HCT116 (cell line): ENCODE results near the gene FAM221B. TPM values are rescaled to one million over a fixed set of nuclear protein-coding genes. Genes with fewer than 3 reads are reported as not detected.

Experiments
- ATAC-seq: fragments of 200-7000 bp; cut with Tn5 transposase; 2 replicates; pipeline ENCODE4 v1.9.1; 2020; ENCODE audit warnings: mild to moderate bottlenecking, moderate library complexity
- BruUV-seq: library from RNA; stranded (reverse); fragments of 400-500 nt; replicated peaks from 2 replicates; lab custom pipeline; 2021; lab: Mats Ljungman, UMichigan
- CTCF ChIA-PET: fragments of 300-600 bp; sonication (Branson Sonifier 250); formaldehyde crosslinking; loops from one replicate; lab custom pipeline; 2021; ENCODE audit warnings: antibody characterized with exemption; lab: Charles Lee
- POLR2A ChIA-PET: fragments of 300-600, 350-600 bp; sonication (Branson Sonifier 250); formaldehyde crosslinking; loops from one replicate; lab custom pipeline; 2021; ENCODE audit warnings: antibody characterized with exemption; lab: Charles Lee
- RAD21 ChIA-PET, 2 experiments: fragments of 300-600 bp; sonication (Branson Sonifier 250); formaldehyde crosslinking; loops; one replicate each; lab custom pipeline; 2023; ENCODE audit warnings: low total read pairs in 2 of 2; ENCODE audit not compliant: uncharacterized antibody in 2 of 2, unreplicated experiment in 2 of 2, low non-redundant PET in 1 of 2; lab: Charles Lee
- DNase-seq: peaks from one replicate; pipeline ENCODE4 v3.0.0-alpha.2; 2010; ENCODE audit warnings: low read depth, low spot score
- H2AFZ ChIP-seq: fragments of 200-600 bp; shearing (Covaris generic), sonication (generic); 2 replicates; pipeline ENCODE4 v1.6.1; 2017; ENCODE audit warnings: low read depth, mixed run types, mixed read lengths, antibody characterized with exemption, low read length; ENCODE audit not compliant: poor library complexity, severe bottlenecking
- H3K27ac ChIP-seq: 2 replicates; pipeline ENCODE4 v1.5.1; 2012; ENCODE audit warnings: low read depth, low read length
- H3K27me3 ChIP-seq: fragments of 200-600 bp; sonication (generic); 2 replicates; pipeline ENCODE4 v1.6.1; 2016; ENCODE audit warnings: mixed run types, low read length, mixed read lengths; ENCODE audit not compliant: insufficient read depth
- H3K36me3 ChIP-seq, 2 experiments: fragments of 200-500 bp in 1 of 2; fragments of 200-600 bp in 1 of 2; sonication (Bioruptor generic) in 1 of 2; sonication (generic) in 1 of 2; 2 replicates each; pipeline versions ENCODE4 v1.5.1 to v1.6.1; 2014 to 2016; ENCODE audit warnings: low read length in 2 of 2, inconsistent platforms in 1 of 2, mixed read lengths in 1 of 2, mixed run types in 1 of 2; ENCODE audit not compliant: insufficient read depth in 2 of 2, control insufficient read depth in 1 of 2
- H3K4me1 ChIP-seq, 2 experiments: fragments of 200-600 bp in 1 of 2; sonication (generic) in 1 of 2; 2 replicates each; pipeline versions ENCODE4 v1.5.1 to v1.6.1; 2012 to 2017; ENCODE audit warnings: low read length in 2 of 2, inconsistent platforms in 1 of 2, mild to moderate bottlenecking in 1 of 2, mixed read lengths in 1 of 2, mixed run types in 1 of 2, moderate library complexity in 1 of 2; ENCODE audit not compliant: insufficient read depth in 2 of 2, control insufficient read depth in 1 of 2
- H3K4me2 ChIP-seq: fragments of 200-600 bp; sonication (generic); 2 replicates; pipeline ENCODE4 v1.6.1; 2017; ENCODE audit warnings: mixed run types, low read length, mixed read lengths
- H3K4me3 ChIP-seq, 2 experiments: fragments of 200-600 bp in 1 of 2; sonication (generic) in 1 of 2; replicated peaks in 1 of 2; 2 replicates each; pipeline ENCODE4 v1.5.1; 2011 to 2016; ENCODE audit warnings: low read length in 2 of 2, control low read depth in 1 of 2, low read depth in 1 of 2, mild to moderate bottlenecking in 1 of 2, mixed read lengths in 1 of 2, mixed run types in 1 of 2
- H3K79me2 ChIP-seq: fragments of 200-600 bp; sonication (generic); 2 replicates; pipeline ENCODE4 v1.6.1; 2017; ENCODE audit warnings: mild to moderate bottlenecking, mixed run types, low read length, moderate library complexity, mixed read lengths; ENCODE audit not compliant: insufficient read depth
- H3K9ac ChIP-seq: fragments of 200-600 bp; sonication (generic); 2 replicates; pipeline ENCODE4 v1.6.1; 2016; ENCODE audit warnings: low read length, mixed read lengths
- H3K9me2 ChIP-seq: fragments of 200-600 bp; sonication (generic), shearing (Covaris generic); 2 replicates; pipeline ENCODE4 v1.6.1; 2017; ENCODE audit warnings: mixed run types, mild to moderate bottlenecking, moderate library complexity; ENCODE audit not compliant: insufficient read depth
- H3K9me3 ChIP-seq, 2 experiments: fragments of 200-500 bp in 1 of 2; fragments of 200-600 bp in 1 of 2; sonication (Bioruptor generic) in 1 of 2; sonication (generic) in 1 of 2; 2 replicates each; pipeline ENCODE4 v1.6.1; 2014 to 2017; ENCODE audit warnings: low read length in 2 of 2, mixed read lengths in 2 of 2, inconsistent platforms in 1 of 2, low read depth in 1 of 2, mild to moderate bottlenecking in 1 of 2, mixed run types in 1 of 2, moderate library complexity in 1 of 2; ENCODE audit not compliant: control insufficient read depth in 1 of 2, insufficient read depth in 1 of 2
- H4K20me1 ChIP-seq: fragments of 200-600 bp; sonication (generic), shearing (Covaris generic); 2 replicates; pipeline ENCODE4 v1.6.1; 2017; ENCODE audit warnings: mixed run types, mild to moderate bottlenecking, moderate library complexity; ENCODE audit not compliant: insufficient read depth
- ATF3 ChIP-seq: IDR thresholded peaks from 2 replicates; pipeline ENCODE4 v1.6.1; 2012
- CBX3 ChIP-seq: IDR thresholded peaks from 2 replicates; pipeline ENCODE4 v1.6.1; 2012; ENCODE audit warnings: low read depth
- CEBPB ChIP-seq: IDR thresholded peaks from 2 replicates; pipeline ENCODE4 v1.6.1; 2012; ENCODE audit warnings: low read depth
- CTCF ChIP-seq, 3 experiments: fragments of 200-600 bp in 1 of 3; sonication (generic) in 1 of 3; IDR thresholded peaks in 2 of 3; conservative IDR thresholded peaks in 1 of 3; 2 replicates each; pipeline ENCODE4 v1.5.1; 2012 to 2017; ENCODE audit warnings: low read depth in 2 of 3, low read length in 2 of 3, antibody characterized with exemption in 1 of 3, borderline replicate concordance in 1 of 3, control low read depth in 1 of 3, mild to moderate bottlenecking in 1 of 3, mixed read lengths in 1 of 3, mixed run types in 1 of 3, moderate library complexity in 1 of 3; ENCODE audit not compliant: insufficient read depth in 1 of 3
- EGR1 ChIP-seq: IDR thresholded peaks from 2 replicates; pipeline ENCODE4 v1.6.1; 2012; ENCODE audit warnings: low read depth
- ELF1 ChIP-seq: IDR thresholded peaks from 2 replicates; pipeline ENCODE4 v1.6.1; 2012; ENCODE audit warnings: low read depth, borderline replicate concordance
- EZH2phosphoT487 ChIP-seq: fragments of 200-600 bp; IDR thresholded peaks from 2 replicates; pipeline ENCODE4 v1.6.1; 2018; ENCODE audit warnings: antibody characterized with exemption, borderline replicate concordance
- FOSL1 ChIP-seq: IDR thresholded peaks from 2 replicates; pipeline ENCODE4 v1.6.1; 2012; ENCODE audit warnings: low read depth
- JUND ChIP-seq: IDR thresholded peaks from 2 replicates; pipeline ENCODE4 v1.6.1; 2012
- MAX ChIP-seq: IDR thresholded peaks from 2 replicates; pipeline ENCODE4 v1.6.1; 2012
- POLR2A ChIP-seq: IDR thresholded peaks from 2 replicates; pipeline ENCODE4 v1.7.0; 2011; ENCODE audit warnings: borderline replicate concordance; ENCODE audit not compliant: insufficient read depth, insufficient read length; ENCODE audit errors: extremely low read depth
- POLR2AphosphoS5 ChIP-seq: IDR thresholded peaks from 2 replicates; pipeline ENCODE4 v1.6.1; 2011; ENCODE audit warnings: mild to moderate bottlenecking, low read depth, low read length, moderate library complexity
- SIN3A ChIP-seq: IDR thresholded peaks from 2 replicates; pipeline ENCODE4 v1.6.1; 2012; ENCODE audit warnings: low read depth
- SP1 ChIP-seq: IDR thresholded peaks from 2 replicates; pipeline ENCODE4 v1.6.1; 2012; ENCODE audit warnings: low read depth
- SRF ChIP-seq: IDR thresholded peaks from 2 replicates; pipeline ENCODE4 v1.6.1; 2012; ENCODE audit warnings: low read depth
- TCF7L2 ChIP-seq: IDR thresholded peaks from 2 replicates; pipeline ENCODE4 v1.7.0; 2011; ENCODE audit warnings: borderline replicate concordance, inconsistent platforms; ENCODE audit not compliant: insufficient read depth, insufficient read length; ENCODE audit errors: extremely low read depth
- YY1 ChIP-seq: IDR thresholded peaks from 2 replicates; pipeline ENCODE4 v1.6.1; 2011; ENCODE audit warnings: low read length, low read depth, moderate library complexity, mild to moderate bottlenecking; ENCODE audit not compliant: insufficient replicate concordance; ENCODE audit errors: extremely low read depth
- ZNF274 ChIP-seq: fragments of 200-500 bp; sonication (Bioruptor generic); IDR thresholded peaks from 2 replicates; pipeline ENCODE4 v1.6.1; 2014; ENCODE audit warnings: mild to moderate bottlenecking, low read depth, low read length, inconsistent platforms
- intact Hi-C: fragments of 100-400 bp; cut with micrococcal nuclease; formaldehyde crosslinking; loops from 2 replicates; pipeline ENCODE4 v1.10.0; 2022
- total RNA-seq: library from RNA; stranded (reverse); gene quantifications from one replicate; pipeline ENCODE4 v1.2.1, GENCODE V29; 2021; ENCODE audit not compliant: unreplicated experiment

FAM221B gene
- total RNA-seq, 1 experiment from 2014 or later = not detected

- DNase-seq = no peak
- POLR2A ChIA-PET = no interaction called here
Measured at GRCh38 chr9:35869621-35870216, 41.2 kb upstream of the FAM221B start.

More at GRCh38 chr9:35869621-35870216, 41.2 kb upstream of the FAM221B start:
- ATAC-seq = no peak
- no peak for TF ChIP-seq CTCF (IDR thresholded peaks at IDR 0.05 in 2 of 3, conservative IDR thresholded peaks at IDR 0.05 in 1 of 3; ENCODE audit: borderline replicate concordance in 1 of 3, insufficient read depth in 1 of 3, low read depth in 2 of 3, low read length in 2 of 3)
- TF ChIP-seq POLR2AphosphoS5 = no peak
- no peak for TF ChIP-seq POLR2A
- no peak for TF ChIP-seq TCF7L2
- TF ChIP-seq ZNF274 = no peak
- no peak for TF ChIP-seq SIN3A
- no peak for TF ChIP-seq ATF3
- TF ChIP-seq SRF = no peak
- TF ChIP-seq SP1 = no peak
- TF ChIP-seq CBX3 = no peak
- no peak for TF ChIP-seq FOSL1
- TF ChIP-seq ELF1 = no peak
- TF ChIP-seq EGR1 = no peak
- no peak for TF ChIP-seq CEBPB
- no peak for TF ChIP-seq YY1
- no peak for TF ChIP-seq EZH2phosphoT487
- TF ChIP-seq JUND = no peak
- TF ChIP-seq MAX = no peak
- Histone ChIP-seq H3K9ac (no peak overlapping the region), H3K79me2 (no peaks in the 10 kb centered on the region), H3K4me2 (no peak overlapping the region), H3K36me3 (no peaks in the 10 kb centered on the region), H3K9me3 (no peaks in the 10 kb centered on the region), H3K4me1 (peaks cover 3 to 6% of the 10 kb centered on the region in 2 experiments; a peak in 2 of 4 replicates), H3K27ac (no peak overlapping the region), H3K4me3 (no peak overlapping the region), H3K9me2 (no peaks in the 10 kb centered on the region), H3K27me3 (no peaks in the 10 kb centered on the region), H4K20me1 (no peaks in the 10 kb centered on the region), H2AFZ (no peak overlapping the region)
- no TSS peak for BruUV-seq
- intact Hi-C loops = no loop called here
- RAD21 ChIA-PET = no interaction called here
- CTCF ChIA-PET = interaction anchor here (1.8 kb wide), 1 partner anchor 13 kb away, joined by 9 read pairs; no protein-coding TSS in a partner anchor
